Fibroblast of lung (primary cell): ENCODE data around the gene STARD13. TPM values are rescaled to one million over a fixed set of nuclear protein-coding genes. Genes with fewer than 3 reads are reported as not detected.

Source experiments
- DNase-seq, 2 donors: peaks; one replicate each; pipeline versions ENCODE4 v3.0.0 to v3.0.0-alpha.2; 2010; ENCODE audit warnings: low read depth in 2 of 2
- H2AFZ ChIP-seq: 2 replicates; pipeline ENCODE4 v1.5.1; 2012; ENCODE audit warnings: low read length, control low read depth, inconsistent platforms
- H3K27ac ChIP-seq: 2 replicates; pipeline ENCODE4 v1.5.1; 2011; ENCODE audit warnings: low read length, control low read depth; ENCODE audit not compliant: insufficient read depth
- H3K27me3 ChIP-seq: 2 replicates; pipeline ENCODE4 v1.5.1; 2011; ENCODE audit warnings: mild to moderate bottlenecking, low read length; ENCODE audit not compliant: control insufficient read depth, insufficient read depth
- H3K36me3 ChIP-seq: 2 replicates; pipeline ENCODE4 v1.5.1; 2011; ENCODE audit warnings: low read length; ENCODE audit not compliant: control insufficient read depth, insufficient read depth
- H3K4me1 ChIP-seq: 2 replicates; pipeline ENCODE4 v1.5.1; 2011; ENCODE audit warnings: low read length; ENCODE audit not compliant: control insufficient read depth, insufficient read depth; ENCODE audit errors: extremely low read depth
- H3K4me2 ChIP-seq: 2 replicates; pipeline ENCODE4 v1.5.1; 2011; ENCODE audit warnings: low read length, control low read depth; ENCODE audit not compliant: insufficient read depth; ENCODE audit errors: extremely low read depth
- H3K4me3 ChIP-seq, 4 experiments: fragments of 200-600 bp in 1 of 4; sonication (generic) in 1 of 4; replicated peaks in 1 of 4; 2 replicates each; pipeline ENCODE4 v1.5.1; 2011 to 2016; ENCODE audit warnings: low read length in 4 of 4, low read depth in 3 of 4, mild to moderate bottlenecking in 3 of 4, control low read depth in 2 of 4, inconsistent platforms in 1 of 4, mixed read lengths in 1 of 4; ENCODE audit not compliant: insufficient read depth in 1 of 4; ENCODE audit errors: control extremely low read depth in 1 of 4
- H3K79me2 ChIP-seq: 2 replicates; pipeline ENCODE4 v1.5.1; 2012; ENCODE audit warnings: mild to moderate bottlenecking, low read length, inconsistent platforms; ENCODE audit not compliant: control insufficient read depth, insufficient read depth
- H3K9ac ChIP-seq: 2 replicates; pipeline ENCODE4 v1.5.1; 2011; ENCODE audit warnings: mild to moderate bottlenecking, low read length, control low read depth; ENCODE audit not compliant: insufficient read depth
- H3K9me3 ChIP-seq: 2 replicates; pipeline ENCODE4 v1.5.1; 2012; ENCODE audit warnings: low read depth, low read length; ENCODE audit not compliant: control insufficient read depth, insufficient read depth
- H4K20me1 ChIP-seq: 2 replicates; pipeline ENCODE4 v1.5.1; 2011; ENCODE audit warnings: low read length; ENCODE audit not compliant: control insufficient read depth, insufficient read depth; ENCODE audit errors: extremely low read depth
- CTCF ChIP-seq, 2 donors: IDR thresholded peaks in 1 of 2; conservative IDR thresholded peaks in 1 of 2; 1 replicate in 1 of 2; 2 replicates in 1 of 2; pipeline ENCODE4 v1.5.1; 2011 to 2012; ENCODE audit warnings: low read length in 2 of 2, control low read depth in 1 of 2, inconsistent platforms in 1 of 2, low read depth in 1 of 2, mild to moderate bottlenecking in 1 of 2
- EZH2 ChIP-seq: IDR thresholded peaks from 2 replicates; pipeline ENCODE4 v1.5.1; 2012; ENCODE audit warnings: low read length, control low read depth, mild to moderate bottlenecking; ENCODE audit errors: missing control alignments
- polyA plus RNA-seq, 2 donors: library from polyadenylated mRNA; depleted of rRNA in 1 of 2; stranded (reverse) in 1 of 2; unstranded in 1 of 2; fragments of >200 nt; gene quantifications; 2 replicates each; pipeline ENCODE4 v1.2.1, GENCODE V29; 2011 to 2012; ENCODE audit warnings: missing spikeins in 1 of 2
- total RNA-seq: library from RNA; depleted of rRNA; stranded (reverse); fragments of >200 nt; gene quantifications from 2 replicates; pipeline ENCODE4 v1.2.1, GENCODE V29; 2014

STARD13 gene
- total and polyA plus RNA-seq, 2 donors (not counting 1 experiment from before 2014, with no cell fraction given) = 25.2 to 44.6 TPM

GRCh38 chr13:33134213-33134612, 151.3 kb downstream of the STARD13 start:
- no peaks in the 10 kb centered on the region for H3K27me3 ChIP-seq
- no peak overlapping the region for H3K4me3 ChIP-seq
- H3K36me3 ChIP-seq = peaks cover 12% of the 10 kb centered on the region
- no peak overlapping the region for H2AFZ ChIP-seq
- no peak overlapping the region for H3K4me2 ChIP-seq
- TF ChIP-seq CTCF (conservative IDR thresholded peaks at IDR 0.05 in 1 of 2, IDR thresholded peaks at IDR 0.05 in 1 of 2; ENCODE audit: low read depth in 1 of 2, low read length in 2 of 2) = no peak
- no peak for TF ChIP-seq EZH2
- no peak overlapping the region for H3K9ac ChIP-seq
- H3K79me2 ChIP-seq = peaks cover 7% of the 10 kb centered on the region
- no peaks in the 10 kb centered on the region for H3K9me3 ChIP-seq
- H3K4me1 ChIP-seq = peaks cover 2% of the 10 kb centered on the region
- H3K27ac ChIP-seq = no peak overlapping the region
- no peaks in the 10 kb centered on the region for H4K20me1 ChIP-seq
- DNase-seq = peak in 1 of 2 donors; percentile 29

GRCh38 chr13:33132644-33133440, 152.7 kb downstream of the STARD13 start:
- H3K36me3 ChIP-seq = peaks cover 13% of the 10 kb centered on the region
- H3K79me2 ChIP-seq = peaks cover 9% of the 10 kb centered on the region
- no peak overlapping the region for H3K4me3 ChIP-seq
- no peak for TF ChIP-seq EZH2
- no peak for TF ChIP-seq CTCF (conservative IDR thresholded peaks at IDR 0.05 in 1 of 2, IDR thresholded peaks at IDR 0.05 in 1 of 2; ENCODE audit: low read depth in 1 of 2, low read length in 2 of 2)
- peaks cover 10% of the 10 kb centered on the region for H3K4me1 ChIP-seq
- H3K9me3 ChIP-seq = no peaks in the 10 kb centered on the region
- no peak overlapping the region for H3K9ac ChIP-seq
- peak; percentile 74 to 80 for DNase-seq
- no peak overlapping the region for H2AFZ ChIP-seq
- H3K27me3 ChIP-seq = no peaks in the 10 kb centered on the region
- H4K20me1 ChIP-seq = no peaks in the 10 kb centered on the region
- no peak overlapping the region for H3K27ac ChIP-seq
- no peak overlapping the region for H3K4me2 ChIP-seq

- Histone ChIP-seq H3K36me3 (peaks cover 12% of the 10 kb centered on the region), H4K20me1 (no peaks in the 10 kb centered on the region), H3K4me2 (no peak overlapping the region), H3K4me3 (no peak overlapping the region), H3K9me3 (no peaks in the 10 kb centered on the region), H3K79me2 (peaks cover 11% of the 10 kb centered on the region), H2AFZ (no peak overlapping the region), H3K27ac (no peak overlapping the region), H3K4me1 (peaks cover 32% of the 10 kb centered on the region), H3K27me3 (no peaks in the 10 kb centered on the region), H3K9ac (no peak overlapping the region)
- no peak for DNase-seq
- no peak for TF ChIP-seq CTCF (conservative IDR thresholded peaks at IDR 0.05 in 1 of 2, IDR thresholded peaks at IDR 0.05 in 1 of 2; ENCODE audit: low read depth in 1 of 2, low read length in 2 of 2)
- TF ChIP-seq EZH2 = no peak
Measured at GRCh38 chr13:33129886-33130285, 155.7 kb downstream of the STARD13 start.
